HG03097 (cell line): ENCODE measurements around the gene PGBD5.

ENCODE experiments used
- ATAC-seq: cut with Tn5 transposase; IDR thresholded peaks from one replicate; pipeline ENCODE4 v1.9.1; 2021; ENCODE audit not compliant: unreplicated experiment, low FRiP score

Gene PGBD5

GRCh38 chr1:230328342-230329015 lies 97.7 kb downstream of the PGBD5 start:
- ATAC-seq: no peak

DNA sequence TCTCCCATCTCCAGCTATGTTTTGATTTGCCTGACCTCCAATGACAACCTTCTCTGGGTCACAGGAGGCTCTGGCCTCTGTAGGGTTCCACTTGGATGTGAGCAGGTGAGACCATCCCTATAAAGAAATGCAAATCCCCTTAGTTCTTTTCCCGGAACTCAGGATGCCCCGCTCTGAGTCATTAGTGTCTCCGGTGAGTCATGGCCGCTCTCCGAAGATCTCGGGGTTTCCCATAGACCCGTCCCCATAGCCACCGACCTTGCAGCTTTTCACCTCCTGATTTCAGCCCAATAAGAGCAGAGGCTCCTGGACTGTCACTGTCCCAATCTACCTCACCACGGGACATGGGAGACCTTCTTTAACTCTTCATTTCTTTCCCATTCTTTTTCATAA lies 98.2 kb downstream of the PGBD5 start:
- ATAC-seq: no peak

DNA sequence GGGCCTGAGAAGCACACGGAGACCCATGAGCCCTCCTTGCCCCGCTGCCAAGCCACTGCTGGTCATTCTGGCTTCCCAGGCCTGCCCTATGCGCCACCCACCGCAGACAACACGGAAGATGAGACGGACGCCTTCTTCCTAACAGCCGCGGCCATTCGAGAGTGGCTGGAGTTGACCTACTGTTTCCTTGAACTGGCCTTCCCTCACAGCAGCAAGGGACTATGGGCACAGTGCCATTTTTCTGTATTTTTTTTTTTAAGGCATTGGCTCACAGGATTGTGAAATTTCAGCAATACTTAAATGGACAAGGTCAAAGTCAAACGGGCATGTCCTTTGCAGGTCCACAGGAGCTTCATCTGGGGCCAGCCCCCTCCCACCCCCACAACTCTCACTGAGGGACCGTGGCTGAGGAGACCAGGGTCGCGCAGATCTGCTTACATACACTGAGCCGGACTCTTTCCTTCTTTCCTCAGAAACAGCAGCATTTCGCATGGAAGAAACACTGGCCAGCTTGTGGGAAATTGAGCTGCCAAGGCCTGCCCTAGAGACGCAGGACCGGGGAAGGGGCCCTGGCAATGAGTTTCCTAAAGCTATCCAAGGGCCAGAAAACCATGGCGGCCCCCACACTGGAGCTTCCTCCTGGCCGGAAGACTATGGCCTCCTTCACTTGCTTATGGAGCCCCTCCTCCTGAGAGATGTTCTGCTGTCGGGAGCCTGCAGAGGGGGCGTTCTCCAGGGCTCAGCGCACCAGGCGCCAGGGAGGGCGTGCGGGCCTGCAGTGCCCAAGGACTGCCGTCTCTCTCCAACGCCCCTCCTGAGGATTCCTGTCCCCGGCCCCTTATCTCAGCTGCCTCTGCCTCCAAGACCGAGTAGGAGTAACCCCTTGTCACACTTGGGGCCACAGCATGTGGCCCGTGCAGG lies 98.9 kb downstream of the PGBD5 start:
- ATAC-seq: no peak

GRCh38 chr1:230323686-230324085 lies 102.4 kb downstream of the PGBD5 start:
- ATAC-seq: no peak

- no peak for ATAC-seq
These were observed 103.1 kb downstream of the PGBD5 start for GRCh38 chr1:230322967-230323547.

GRCh38 chr1:230322421-230322756 lies 103.7 kb downstream of the PGBD5 start:
- no peak for ATAC-seq

DNA sequence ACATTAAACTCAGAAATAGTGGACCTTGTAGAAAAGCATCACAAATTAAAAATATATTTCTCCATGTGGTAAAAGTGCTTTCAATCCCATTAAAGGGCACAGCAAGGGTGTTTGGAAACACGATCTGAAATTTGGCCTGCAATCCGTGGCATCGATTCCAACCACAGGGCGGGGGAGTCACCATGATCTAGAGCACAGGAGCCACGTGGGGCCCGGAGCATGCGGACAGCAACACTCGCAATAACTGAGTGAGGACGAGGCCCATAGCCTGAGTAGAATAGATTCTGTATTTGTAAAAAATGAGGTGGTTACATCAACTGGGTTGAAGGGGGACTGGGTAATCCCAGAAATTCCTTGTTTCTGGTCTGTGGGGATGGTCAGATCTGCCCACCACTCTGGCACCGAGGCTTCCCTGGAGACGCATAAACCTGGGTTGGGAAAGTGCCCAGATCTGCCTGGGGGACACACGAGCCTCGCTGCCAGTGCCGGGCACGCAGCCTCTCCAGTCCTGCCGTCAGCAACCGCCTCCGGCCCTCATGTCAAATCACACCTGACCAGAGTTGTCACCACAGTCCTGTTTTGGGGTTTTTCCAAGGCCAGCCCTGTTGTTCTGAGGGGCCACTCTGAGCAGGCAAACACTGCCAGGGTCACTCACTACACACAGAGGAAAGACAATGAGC lies 104.3 kb downstream of the PGBD5 start:
- ATAC-seq: no peak

DNA sequence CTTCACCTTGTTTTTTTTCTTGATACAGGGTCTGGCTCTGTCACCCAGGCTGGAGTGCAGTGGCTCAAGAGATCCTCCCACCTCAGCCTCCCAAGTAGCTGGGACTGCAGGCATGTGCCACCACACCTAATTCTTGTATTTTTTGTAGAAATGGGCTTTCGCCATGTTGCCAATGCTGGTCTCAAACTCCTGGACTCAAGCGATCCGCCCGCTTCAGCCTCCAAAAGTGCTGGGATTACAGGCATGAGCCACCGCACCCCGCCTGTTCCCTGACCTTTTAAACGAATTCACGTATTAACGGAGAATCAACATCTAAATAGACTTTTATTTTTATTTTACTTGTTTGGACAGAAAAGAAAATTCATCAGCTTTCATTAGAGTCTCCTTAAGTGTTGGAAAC lies 104.8 kb downstream of the PGBD5 start:
- no peak for ATAC-seq

- no peak for ATAC-seq
These were observed 105.3 kb downstream of the PGBD5 start for GRCh38 chr1:230320804-230321203.

DNA sequence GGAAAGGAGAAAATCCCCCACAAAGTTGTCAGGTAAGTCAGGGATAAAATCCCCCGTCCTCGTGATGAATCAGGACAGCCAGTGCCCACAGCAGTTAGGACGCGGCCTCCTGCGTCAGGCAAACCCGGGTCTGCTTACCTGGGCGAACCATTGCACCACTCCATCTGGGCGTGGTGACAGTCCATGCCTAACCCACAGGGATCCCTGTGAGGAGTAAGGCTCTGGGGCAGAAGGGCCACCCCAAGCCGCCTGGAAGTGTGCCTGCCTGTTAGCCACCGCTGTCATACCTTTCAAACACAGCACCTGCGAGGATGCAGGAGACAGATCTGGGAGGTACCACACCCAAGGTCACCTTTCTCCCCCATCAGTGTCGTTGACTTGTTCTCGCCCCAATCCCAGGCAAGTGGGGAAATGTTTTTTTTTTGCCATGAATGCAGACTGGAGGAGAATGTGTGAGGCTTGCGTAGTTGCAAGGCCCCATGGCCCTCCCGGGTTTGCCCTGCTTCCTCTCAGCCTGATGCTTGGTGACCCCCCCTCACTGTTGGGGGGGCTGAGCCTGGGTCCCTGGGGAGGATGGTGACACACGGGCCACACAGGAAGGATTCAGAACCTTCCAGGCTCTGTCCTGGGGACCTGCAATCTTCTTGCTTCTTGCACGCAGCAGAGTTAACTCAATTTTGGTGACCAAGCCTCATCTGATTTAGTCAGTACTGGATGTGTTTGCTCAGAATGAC lies 107.0 kb downstream of the PGBD5 start:
- no peak for ATAC-seq

DNA sequence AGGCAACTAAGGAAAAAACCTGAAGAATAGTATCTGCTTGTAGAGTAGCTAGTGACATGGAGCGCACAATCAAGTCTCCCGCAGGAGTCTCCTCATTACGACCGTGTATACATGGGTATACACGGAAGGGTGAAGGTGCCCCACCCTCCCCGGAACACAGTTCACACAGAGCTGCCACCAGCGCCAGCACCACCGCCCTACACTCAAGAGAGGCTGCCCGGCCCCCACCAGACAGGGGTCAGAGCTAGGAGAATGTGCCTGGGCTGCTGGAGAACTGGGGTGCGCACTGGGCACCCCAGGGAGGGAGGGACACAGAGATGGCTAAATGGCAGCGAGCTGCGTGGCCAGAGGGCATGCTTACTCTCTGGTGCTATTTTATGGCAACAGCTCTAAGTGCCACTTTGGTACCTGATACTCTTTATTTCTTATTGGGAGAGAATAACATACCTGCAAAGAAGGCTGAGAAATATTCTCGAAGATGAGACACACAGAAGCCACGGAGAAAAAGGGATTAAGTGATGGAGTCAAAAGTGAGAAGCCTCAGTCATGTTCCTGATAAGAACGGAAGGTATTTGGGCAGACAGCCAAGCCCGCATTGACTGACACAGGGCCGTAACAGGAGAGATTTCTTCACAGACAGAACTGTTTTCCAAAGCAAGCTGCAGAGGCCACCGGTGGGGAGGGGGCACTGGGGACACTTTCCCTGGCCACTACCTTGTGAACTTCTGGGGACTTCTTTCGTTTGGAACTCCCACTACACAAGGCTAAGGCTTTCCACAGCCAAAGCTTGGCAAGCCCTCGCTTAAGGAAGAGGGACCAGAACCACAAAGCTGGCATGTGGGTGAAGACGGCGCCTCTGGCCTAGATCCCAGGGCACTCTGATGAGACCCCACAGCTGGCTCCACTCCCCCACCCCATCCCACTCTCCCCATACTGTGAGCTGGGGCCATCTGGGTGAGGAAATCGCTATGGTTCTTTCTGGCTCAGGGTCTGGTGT lies 108.0 kb downstream of the PGBD5 start:
- no peak for ATAC-seq

GRCh38 chr1:230316864-230317745 lies 109.0 kb downstream of the PGBD5 start:
- ATAC-seq: no peak

GRCh38 chr1:230315099-230315498 lies 111.0 kb downstream of the PGBD5 start:
- no peak for ATAC-seq

DNA sequence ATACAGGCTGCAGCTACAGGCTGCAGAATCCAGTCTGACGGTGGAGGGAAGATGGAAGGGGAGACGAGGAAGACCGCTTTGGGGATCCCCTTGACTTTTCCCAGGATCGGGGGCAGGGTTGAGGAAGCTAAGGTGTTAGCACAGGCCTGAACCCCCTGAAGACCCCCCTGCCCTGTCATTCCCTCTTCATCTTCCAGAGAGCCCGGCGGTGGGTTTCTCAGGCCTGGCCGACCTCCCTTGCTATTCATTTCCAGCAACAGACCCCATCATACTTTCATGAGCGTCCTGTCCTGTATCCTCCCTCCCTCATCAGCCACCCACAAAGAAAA lies 112.0 kb downstream of the PGBD5 start:
- no peak for ATAC-seq

- ATAC-seq: no peak
These were observed 112.5 kb downstream of the PGBD5 start for GRCh38 chr1:230313453-230314141.

DNA sequence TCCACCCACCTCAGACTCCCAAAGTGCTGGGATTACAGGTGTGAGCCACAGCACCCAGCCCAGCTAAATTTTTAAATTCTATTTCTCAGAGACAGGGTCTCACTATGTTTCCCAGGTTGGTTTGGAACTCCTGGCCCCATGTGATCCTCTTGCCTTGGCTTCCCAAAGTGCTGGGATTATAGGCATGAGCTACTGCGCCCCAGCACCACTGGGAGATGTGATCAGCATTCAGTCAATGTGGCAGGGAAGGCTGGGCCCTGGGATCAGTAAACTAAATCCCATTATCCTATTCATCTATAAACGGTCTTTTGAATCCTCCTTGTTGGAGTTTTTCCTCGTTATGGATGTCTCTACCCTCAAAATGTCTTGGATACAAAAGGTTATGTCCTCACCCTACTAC lies 113.5 kb downstream of the PGBD5 start:
- no peak for ATAC-seq

DNA sequence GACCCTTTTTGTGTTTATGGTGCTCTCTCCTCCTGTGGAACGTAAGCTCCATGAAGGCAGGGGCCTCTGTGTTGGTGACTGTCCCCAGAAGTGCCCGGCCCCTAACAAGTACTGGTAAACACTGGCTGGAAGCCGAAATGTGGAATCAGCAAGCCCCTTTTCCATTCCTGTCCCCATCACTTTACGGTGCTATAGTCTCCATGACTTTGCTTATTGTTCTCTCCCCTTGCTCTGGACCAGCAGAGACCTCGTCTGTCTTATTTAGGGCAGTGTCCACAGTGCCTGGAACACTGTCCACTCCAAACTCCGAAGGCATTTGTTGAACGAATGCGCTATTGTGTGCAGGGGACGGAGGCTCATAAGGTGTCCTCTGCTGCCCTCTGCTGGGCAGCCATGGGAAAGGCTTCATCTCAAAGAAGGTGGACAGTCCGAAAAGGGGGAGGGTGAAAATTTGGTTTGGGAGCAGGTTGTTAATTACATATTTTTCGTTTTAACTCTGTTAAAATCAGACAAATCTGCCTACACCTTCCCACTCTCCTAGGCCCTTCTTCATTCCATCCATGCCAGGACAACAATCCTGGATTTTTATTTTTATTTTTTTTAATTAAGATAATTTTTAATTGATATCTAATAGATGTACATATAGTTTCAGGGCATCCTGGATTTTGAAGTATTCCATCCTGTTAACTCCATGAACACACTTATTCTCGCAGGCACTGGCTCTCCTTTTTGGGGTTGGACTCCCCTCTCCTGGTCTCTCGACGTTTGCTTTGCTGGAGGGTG lies 115.6 kb downstream of the PGBD5 start:
- ATAC-seq: no peak
